MM.1S (cell line): ENCODE measurements around the gene HGF.

Source experiments
- DNase-seq: peaks from one replicate; pipeline ENCODE4 v3.0.0-alpha.2; 2015
- H2AFZ ChIP-seq: fragments of 300-600 bp; sonication (generic); 2 replicates; pipeline ENCODE4 v1.6.0; 2016; ENCODE audit warnings: antibody characterized with exemption, low read length
- H3F3A ChIP-seq: fragments of 300-600 bp; sonication (generic); 2 replicates; pipeline ENCODE4 v1.6.1; 2016; ENCODE audit warnings: mild to moderate bottlenecking, antibody characterized with exemption, low read length, moderate library complexity, mixed read lengths; ENCODE audit not compliant: insufficient read depth
- H3K27ac ChIP-seq: fragments of 300-600 bp; sonication (generic); 2 replicates; pipeline ENCODE4 v1.5.1; 2016; ENCODE audit warnings: mild to moderate bottlenecking, low read length
- H3K27me3 ChIP-seq: fragments of 300-600 bp; sonication (generic); replicated peaks from 2 replicates; pipeline ENCODE4 v1.6.0; 2016; ENCODE audit warnings: low read length; ENCODE audit not compliant: insufficient read depth
- H3K36me3 ChIP-seq: fragments of 300-600 bp; sonication (generic); replicated peaks from 2 replicates; pipeline ENCODE4 v1.6.1; 2016; ENCODE audit warnings: mild to moderate bottlenecking, low read length, mixed read lengths; ENCODE audit not compliant: insufficient read depth
- H3K4me1 ChIP-seq: fragments of 300-600 bp; sonication (generic); 2 replicates; pipeline ENCODE4 v1.6.1; 2016; ENCODE audit warnings: low read length, mixed read lengths
- H3K4me2 ChIP-seq: fragments of 300-600 bp; sonication (generic); 2 replicates; pipeline ENCODE4 v1.6.0; 2016; ENCODE audit warnings: low read depth, low read length
- H3K4me3 ChIP-seq: fragments of 300-600 bp; sonication (generic); 2 replicates; pipeline ENCODE4 v1.5.1; 2016; ENCODE audit warnings: low read length, mixed read lengths
- H3K79me2 ChIP-seq: fragments of 300-600 bp; sonication (generic); 2 replicates; pipeline ENCODE4 v1.6.1; 2016; ENCODE audit warnings: mixed run types, low read length, mixed read lengths
- H3K9ac ChIP-seq: fragments of 300-600 bp; sonication (generic); 2 replicates; pipeline ENCODE4 v1.6.1; 2016; ENCODE audit warnings: low read length, mixed read lengths
- H3K9me2 ChIP-seq: fragments of 300-600 bp; sonication (generic); replicated peaks from 2 replicates; pipeline ENCODE4 v1.6.1; 2016; ENCODE audit warnings: mild to moderate bottlenecking, low read length, mixed read lengths; ENCODE audit not compliant: insufficient read depth
- H3K9me3 ChIP-seq: fragments of 300-600 bp; sonication (generic); replicated peaks from 2 replicates; pipeline ENCODE4 v1.6.1; 2016; ENCODE audit warnings: mild to moderate bottlenecking, low read length, mixed read lengths; ENCODE audit not compliant: insufficient read depth
- H4K20me1 ChIP-seq: fragments of 300-600 bp; sonication (generic); 2 replicates; pipeline ENCODE4 v1.6.1; 2016; ENCODE audit warnings: mild to moderate bottlenecking, low read length, moderate library complexity, mixed read lengths; ENCODE audit not compliant: insufficient read depth
- CTCF ChIP-seq: fragments of 300-600 bp; sonication (generic); IDR thresholded peaks from 2 replicates; pipeline ENCODE4 v1.5.1; 2016; ENCODE audit warnings: antibody characterized with exemption, low read length, mixed read lengths
- EZH2 ChIP-seq: fragments of 300-600 bp; sonication (generic); optimal IDR thresholded peaks from 2 replicates; pipeline ENCODE3; 2017; ENCODE audit warnings: low read depth, mild to moderate bottlenecking, antibody characterized with exemption, low read length, mixed read lengths
- EZH2phosphoT487 ChIP-seq: fragments of 300-600 bp; sonication (generic); IDR thresholded peaks from 2 replicates; pipeline ENCODE4 v1.6.1; 2018; ENCODE audit warnings: antibody characterized with exemption, low read length

The HGF gene

GRCh38 chr7:81705206-81705605 lies 64.6 kb downstream of the HGF start:
- Histone ChIP-seq H2AFZ (no peak overlapping the region), H3K4me1 (no peaks in the 10 kb centered on the region), H3K4me3 (no peak overlapping the region), H3K79me2 (no peaks in the 10 kb centered on the region), H3K9ac (no peak overlapping the region), H3K36me3 (no peaks in the 10 kb centered on the region), H3F3A (no peaks in the 10 kb centered on the region), H3K9me2 (no peaks in the 10 kb centered on the region), H3K27ac (no peak overlapping the region), H3K9me3 (no peaks in the 10 kb centered on the region), H3K4me2 (no peak overlapping the region), H3K27me3 (no peaks in the 10 kb centered on the region), H4K20me1 (no peaks in the 10 kb centered on the region)
- no peak for DNase-seq
- TF ChIP-seq EZH2: no peak
- TF ChIP-seq CTCF: no peak
- no peak for TF ChIP-seq EZH2phosphoT487

GRCh38 chr7:81704595-81704994 lies 65.3 kb downstream of the HGF start:
- Histone ChIP-seq H4K20me1 (no peaks in the 10 kb centered on the region), H3K27me3 (no peaks in the 10 kb centered on the region), H3K9me3 (no peaks in the 10 kb centered on the region), H3K36me3 (no peaks in the 10 kb centered on the region), H3K27ac (no peak overlapping the region), H3K9me2 (no peaks in the 10 kb centered on the region), H3K4me2 (no peak overlapping the region), H2AFZ (no peak overlapping the region), H3K4me1 (no peaks in the 10 kb centered on the region), H3K4me3 (no peak overlapping the region), H3K9ac (no peak overlapping the region), H3K79me2 (no peaks in the 10 kb centered on the region), H3F3A (no peaks in the 10 kb centered on the region)
- DNase-seq: no peak
- TF ChIP-seq EZH2: no peak
- TF ChIP-seq EZH2phosphoT487: no peak
- no peak for TF ChIP-seq CTCF

- Histone ChIP-seq H3K27me3 (no peaks in the 10 kb centered on the region), H3K27ac (no peak overlapping the region), H3K36me3 (no peaks in the 10 kb centered on the region), H4K20me1 (no peaks in the 10 kb centered on the region), H3K9ac (no peak overlapping the region), H3K4me1 (no peaks in the 10 kb centered on the region), H3K79me2 (no peaks in the 10 kb centered on the region), H2AFZ (no peak overlapping the region), H3K9me2 (no peaks in the 10 kb centered on the region), H3F3A (no peaks in the 10 kb centered on the region), H3K9me3 (no peaks in the 10 kb centered on the region), H3K4me3 (no peak overlapping the region), H3K4me2 (no peak overlapping the region)
- no peak for DNase-seq
- TF ChIP-seq CTCF (no peak), EZH2phosphoT487 (no peak), EZH2 (no peak)
Observed at GRCh38 chr7:81698965-81699364, 70.9 kb downstream of the HGF start.

- H3K4me2 ChIP-seq: no peak overlapping the region
- H3F3A ChIP-seq: peaks cover 8% of the 10 kb centered on the region
- no peak for DNase-seq
- H3K79me2 ChIP-seq: no peaks in the 10 kb centered on the region
- no peak for TF ChIP-seq CTCF
- H3K9me2 ChIP-seq: no peaks in the 10 kb centered on the region
- no peak overlapping the region for H3K27ac ChIP-seq
- no peaks in the 10 kb centered on the region for H4K20me1 ChIP-seq
- no peak overlapping the region for H3K4me3 ChIP-seq
- H3K27me3 ChIP-seq: no peaks in the 10 kb centered on the region
- H2AFZ ChIP-seq: no peak overlapping the region
- H3K36me3 ChIP-seq: no peaks in the 10 kb centered on the region
- H3K4me1 ChIP-seq: peaks cover 18% of the 10 kb centered on the region
- no peak overlapping the region for H3K9ac ChIP-seq
- no peaks in the 10 kb centered on the region for H3K9me3 ChIP-seq
Observed at GRCh38 chr7:81694711-81695110, 75.1 kb downstream of the HGF start.
